ENCODE measurements around the gene SLC12A6. TPM values are rescaled to one million over a fixed set of nuclear protein-coding genes. Genes with fewer than 3 reads are reported as not detected.

Gene SLC12A6
- total RNA-seq, 2 experiments from 2014 or later, result 58.5 to 58.7 TPM

- ATAC-seq (ENCODE audit: poor library complexity), result peak; percentile 1
- Histone ChIP-seq H3K4me1 (ENCODE audit: insufficient read depth, low read length) (peaks cover 40% of the 10 kb centered on the region), H3K4me3 (ENCODE audit: low read length) (peak overlapping the region; percentile 94), H3K9me3 (ENCODE audit: control insufficient read depth in 1 of 2, insufficient read depth in 1 of 2, low read length in 2 of 2) (no peaks in the 10 kb centered on the region), H3K27ac (ENCODE audit: low read depth in 1 of 2, low read length in 2 of 2) (peak overlapping the region; percentile 9 to 40), H3K36me3 (ENCODE audit: insufficient read depth, low read length) (peaks cover 24% of the 10 kb centered on the region), H3K27me3 (ENCODE audit: control insufficient read depth in 1 of 2, insufficient read depth in 2 of 2, low read length in 2 of 2) (no peaks in the 10 kb centered on the region)
- Mint-ChIP-seq H3K9me3 (no peaks in the 10 kb centered on the region), H3K4me1 (ENCODE audit: low read depth) (peaks cover 44% of the 10 kb centered on the region), H3K4me3 (peak overlapping the region; percentile 97), H3K27me3 (no peaks in the 10 kb centered on the region), H3K27ac (peak overlapping the region; percentile 92), H3K36me3 (ENCODE audit: low read depth) (peaks cover 31% of the 10 kb centered on the region)
- CTCF ChIA-PET, result interaction anchor here (0.6 to 3.9 kb wide), 22 partner anchors 8 to 264 kb away, joined by 3 to 51 read pairs (median 6); partner anchors contain the start of genes EMC4, EMC7, KATNBL1 and NOP10
- TF ChIP-seq, protein P1, sequence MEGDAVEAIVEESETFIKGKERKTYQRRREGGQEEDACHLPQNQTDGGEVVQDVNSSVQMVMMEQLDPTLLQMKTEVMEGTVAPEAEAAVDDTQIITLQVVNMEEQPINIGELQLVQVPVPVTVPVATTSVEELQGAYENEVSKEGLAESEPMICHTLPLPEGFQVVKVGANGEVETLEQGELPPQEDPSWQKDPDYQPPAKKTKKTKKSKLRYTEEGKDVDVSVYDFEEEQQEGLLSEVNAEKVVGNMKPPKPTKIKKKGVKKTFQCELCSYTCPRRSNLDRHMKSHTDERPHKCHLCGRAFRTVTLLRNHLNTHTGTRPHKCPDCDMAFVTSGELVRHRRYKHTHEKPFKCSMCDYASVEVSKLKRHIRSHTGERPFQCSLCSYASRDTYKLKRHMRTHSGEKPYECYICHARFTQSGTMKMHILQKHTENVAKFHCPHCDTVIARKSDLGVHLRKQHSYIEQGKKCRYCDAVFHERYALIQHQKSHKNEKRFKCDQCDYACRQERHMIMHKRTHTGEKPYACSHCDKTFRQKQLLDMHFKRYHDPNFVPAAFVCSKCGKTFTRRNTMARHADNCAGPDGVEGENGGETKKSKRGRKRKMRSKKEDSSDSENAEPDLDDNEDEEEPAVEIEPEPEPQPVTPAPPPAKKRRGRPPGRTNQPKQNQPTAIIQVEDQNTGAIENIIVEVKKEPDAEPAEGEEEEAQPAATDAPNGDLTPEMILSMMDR (IDR thresholded peaks at IDR 0.05), result no peak
- DNase-seq, result peak; percentile 20 to 68 (median 42)
- intact Hi-C loops (cut with DNase I, micrococcal nuclease), result loop anchor here (1.0 to 5.0 kb wide), 9 partner anchors 23 to 1239 kb away; partner anchors contain the start of genes NOP10 (in 2 of the 2), NUTM1 (in 2 of the 2), AQR (in 1 of the 2) and EMC4 (in 1 of the 2)
- POLR2A ChIA-PET, result interaction anchor here (0.9 to 3.7 kb wide), 16 partner anchors 11 to 327 kb away, joined by 3 to 72 read pairs (median 12); partner anchors contain the start of genes AVEN, EMC4, EMC7 and GOLGA8A
Observed at GRCh38 chr15:34366271-34367065, 28.9 kb upstream of the SLC12A6 start.

DNA sequence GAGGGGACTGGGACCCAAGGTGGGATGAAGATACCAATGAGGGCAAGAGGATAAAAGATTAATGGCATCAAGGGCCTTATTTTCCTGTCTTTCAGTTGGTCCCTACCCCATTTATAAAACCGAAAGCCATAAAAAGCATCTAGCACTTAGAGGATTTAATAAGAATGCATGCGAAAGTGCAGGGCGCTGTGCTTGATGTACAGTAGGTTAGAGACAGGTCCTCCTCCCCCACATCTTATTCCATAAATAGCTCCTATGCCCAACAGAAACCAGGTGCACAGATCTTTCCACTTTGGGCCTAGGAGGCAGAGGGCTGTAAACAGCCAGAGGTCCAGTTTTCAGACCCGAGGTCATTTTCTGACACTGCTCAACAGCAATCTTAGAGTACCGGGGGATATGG is 28.3 kb upstream of the SLC12A6 start:
- Histone ChIP-seq H3K27me3 (ENCODE audit: control insufficient read depth in 1 of 2, insufficient read depth in 2 of 2, low read length in 2 of 2) (no peaks in the 10 kb centered on the region), H3K4me1 (ENCODE audit: insufficient read depth, low read length) (peaks cover 40% of the 10 kb centered on the region), H3K9me3 (ENCODE audit: control insufficient read depth in 1 of 2, insufficient read depth in 1 of 2, low read length in 2 of 2) (no peaks in the 10 kb centered on the region), H3K27ac (ENCODE audit: low read depth in 1 of 2, low read length in 2 of 2) (peak overlapping the region; percentile 9 to 40), H3K36me3 (ENCODE audit: insufficient read depth, low read length) (peaks cover 30% of the 10 kb centered on the region), H3K4me3 (ENCODE audit: low read length) (peak overlapping the region; percentile 94)
- Mint-ChIP-seq H3K36me3 (ENCODE audit: low read depth) (peaks cover 37% of the 10 kb centered on the region), H3K4me3 (peak overlapping the region; percentile 97), H3K27me3 (no peaks in the 10 kb centered on the region), H3K27ac (peak overlapping the region; percentile 92), H3K9me3 (no peaks in the 10 kb centered on the region), H3K4me1 (ENCODE audit: low read depth) (peaks cover 44% of the 10 kb centered on the region)
- POLR2A ChIA-PET, result interaction anchor here (2.1 to 3.7 kb wide), 6 partner anchors 11 to 327 kb away, joined by 10 to 72 read pairs (median 36); partner anchors contain the start of genes AVEN, NOP10, NUTM1 and SLC12A6
- DNase-seq, result peak in 1 of 14 experiments; percentile 1
- CTCF ChIA-PET, result interaction anchor here (0.6 to 3.9 kb wide), 5 partner anchors 23 to 222 kb away, joined by 4 to 49 read pairs (median 16); partner anchors contain the start of genes KATNBL1, NOP10 and NUTM1
- intact Hi-C loops (cut with DNase I, micrococcal nuclease), result loop anchor here in 1 of 2 experiments (2.0 to 5.0 kb wide), 7 partner anchors 34 to 1239 kb away; partner anchors contain the start of genes AQR, EMC4 and EMC7
- no peak for ATAC-seq (ENCODE audit: poor library complexity)
- TF ChIP-seq, protein P1 (IDR thresholded peaks at IDR 0.05), result no peak

GRCh38 chr15:34365091-34365825 is 27.7 kb upstream of the SLC12A6 start:
- ChIA-PET CTCF (interaction anchor here (0.6 to 3.9 kb wide), 3 partner anchors 22 to 155 kb away, joined by 4 to 49 read pairs (median 6); partner anchors contain the start of genes KATNBL1, NOP10 and NUTM1), POLR2A (interaction anchor here (0.7 to 3.7 kb wide), 6 partner anchors 11 to 326 kb away, joined by 3 to 72 read pairs (median 36); partner anchors contain the start of genes AVEN, NOP10, NUTM1 and SLC12A6)
- Mint-ChIP-seq H3K9me3 (no peaks in the 10 kb centered on the region), H3K27me3 (no peaks in the 10 kb centered on the region), H3K27ac (peak overlapping the region; percentile 92), H3K36me3 (ENCODE audit: low read depth) (peaks cover 43% of the 10 kb centered on the region), H3K4me3 (peak overlapping the region; percentile 97), H3K4me1 (ENCODE audit: low read depth) (peaks cover 44% of the 10 kb centered on the region)
- intact Hi-C loops (cut with DNase I, micrococcal nuclease), result loop anchor here in 1 of 2 experiments (5.0 kb wide), 5 partner anchors 33 to 1238 kb away; partner anchors contain the start of genes AQR and EMC4
- DNase-seq (peak in 4 of 14 experiments; percentile 11 to 50 (median 15)), ATAC-seq (ENCODE audit: poor library complexity) (no peak)
- no peaks in the 10 kb centered on the region for H3K9me3 ChIP-seq (ENCODE audit: control insufficient read depth in 1 of 2, insufficient read depth in 1 of 2, low read length in 2 of 2)
- H3K4me1 ChIP-seq (ENCODE audit: insufficient read depth, low read length), result peaks cover 40% of the 10 kb centered on the region
- peak overlapping the region; percentile 94 for H3K4me3 ChIP-seq (ENCODE audit: low read length)
- peak overlapping the region in 1 of 2 donors; percentile 48 for H3K27ac ChIP-seq (ENCODE audit: low read depth in 1 of 2, low read length in 2 of 2)
- TF ChIP-seq, protein P1 (IDR thresholded peaks at IDR 0.05), result no peak
- no peaks in the 10 kb centered on the region for H3K27me3 ChIP-seq (ENCODE audit: control insufficient read depth in 1 of 2, insufficient read depth in 2 of 2, low read length in 2 of 2)
- peaks cover 36% of the 10 kb centered on the region for H3K36me3 ChIP-seq (ENCODE audit: insufficient read depth, low read length)
